ENCODE results near the gene LIN54.

DNA sequence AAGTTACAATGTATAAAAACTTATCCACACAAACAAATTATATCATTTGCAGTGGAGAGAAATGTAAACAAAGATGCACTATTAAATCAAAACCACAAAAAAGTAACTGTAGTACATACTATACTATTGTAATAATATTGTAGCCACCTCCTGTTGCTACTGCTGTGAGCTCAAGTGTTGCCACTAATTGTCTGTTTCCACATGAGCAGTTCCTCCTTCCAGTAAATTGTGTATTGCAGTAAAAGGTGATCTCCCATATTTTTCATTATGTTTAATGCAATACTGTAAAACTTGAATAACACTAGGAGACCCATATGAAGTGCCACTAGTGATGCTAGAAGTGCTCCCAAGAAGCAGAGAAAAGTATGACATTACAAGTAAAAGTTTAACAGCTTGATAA lies 11.7 kb downstream of the LIN54 start:
- TF ChIP-seq, protein P1, sequence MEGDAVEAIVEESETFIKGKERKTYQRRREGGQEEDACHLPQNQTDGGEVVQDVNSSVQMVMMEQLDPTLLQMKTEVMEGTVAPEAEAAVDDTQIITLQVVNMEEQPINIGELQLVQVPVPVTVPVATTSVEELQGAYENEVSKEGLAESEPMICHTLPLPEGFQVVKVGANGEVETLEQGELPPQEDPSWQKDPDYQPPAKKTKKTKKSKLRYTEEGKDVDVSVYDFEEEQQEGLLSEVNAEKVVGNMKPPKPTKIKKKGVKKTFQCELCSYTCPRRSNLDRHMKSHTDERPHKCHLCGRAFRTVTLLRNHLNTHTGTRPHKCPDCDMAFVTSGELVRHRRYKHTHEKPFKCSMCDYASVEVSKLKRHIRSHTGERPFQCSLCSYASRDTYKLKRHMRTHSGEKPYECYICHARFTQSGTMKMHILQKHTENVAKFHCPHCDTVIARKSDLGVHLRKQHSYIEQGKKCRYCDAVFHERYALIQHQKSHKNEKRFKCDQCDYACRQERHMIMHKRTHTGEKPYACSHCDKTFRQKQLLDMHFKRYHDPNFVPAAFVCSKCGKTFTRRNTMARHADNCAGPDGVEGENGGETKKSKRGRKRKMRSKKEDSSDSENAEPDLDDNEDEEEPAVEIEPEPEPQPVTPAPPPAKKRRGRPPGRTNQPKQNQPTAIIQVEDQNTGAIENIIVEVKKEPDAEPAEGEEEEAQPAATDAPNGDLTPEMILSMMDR (conservative IDR thresholded peaks at IDR 0.05; ENCODE audit: low read depth, low read length), result no peak
- TF ChIP-seq POLR2A (IDR thresholded peaks at IDR 0.05; ENCODE audit: low read depth, low read length), result no peak
- TF ChIP-seq SMC3 (IDR thresholded peaks at IDR 0.05; ENCODE audit: low read depth, low read length), result no peak
- TF ChIP-seq CEBPB (IDR thresholded peaks at IDR 0.05; ENCODE audit: low read depth, low read length), result no peak
- no peak for TF ChIP-seq FOS (IDR thresholded peaks at IDR 0.05; ENCODE audit: low read depth, low read length)
- TF ChIP-seq, protein P2, sequence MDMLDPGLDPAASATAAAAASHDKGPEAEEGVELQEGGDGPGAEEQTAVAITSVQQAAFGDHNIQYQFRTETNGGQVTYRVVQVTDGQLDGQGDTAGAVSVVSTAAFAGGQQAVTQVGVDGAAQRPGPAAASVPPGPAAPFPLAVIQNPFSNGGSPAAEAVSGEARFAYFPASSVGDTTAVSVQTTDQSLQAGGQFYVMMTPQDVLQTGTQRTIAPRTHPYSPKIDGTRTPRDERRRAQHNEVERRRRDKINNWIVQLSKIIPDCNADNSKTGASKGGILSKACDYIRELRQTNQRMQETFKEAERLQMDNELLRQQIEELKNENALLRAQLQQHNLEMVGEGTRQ (IDR thresholded peaks at IDR 0.05; ENCODE audit: low read depth, low read length), result no peak
- no peak for TF ChIP-seq CHD1 (IDR thresholded peaks at IDR 0.05; ENCODE audit: low read depth, low read length)
- no peak for TF ChIP-seq RCOR1 (IDR thresholded peaks at IDR 0.05; ENCODE audit: insufficient replicate concordance, low read length)

Measured in IMR-90 (cell line).